Brain microvascular endothelial cell (primary cell): ENCODE measurements around the gene ZNF335.
A peak's percentile ranks its signal among the peaks of the same experiment; 100 is the strongest.

ENCODE experiments used
- DNase-seq: peaks from one replicate; pipeline ENCODE4 v3.0.0-alpha.2; 2020
- H3K27ac ChIP-seq: fragments of 250-450 bp; sonication (Bioruptor Pico); 2 replicates; pipeline ENCODE4 v1.5.1; 2020; ENCODE audit warnings: mild to moderate bottlenecking, moderate library complexity
- H3K27me3 ChIP-seq: fragments of 250-450 bp; sonication (Bioruptor Pico); replicated peaks from 2 replicates; pipeline ENCODE4 v1.5.1; 2020; ENCODE audit warnings: mild to moderate bottlenecking
- H3K36me3 ChIP-seq: fragments of 250-450 bp; sonication (Bioruptor Pico); replicated peaks from 2 replicates; pipeline ENCODE4 v1.5.1; 2020; ENCODE audit warnings: mild to moderate bottlenecking
- H3K4me3 ChIP-seq: 2 replicates; pipeline ENCODE4 v1.5.1; 2011; ENCODE audit warnings: low read depth, mild to moderate bottlenecking, control low read depth, low read length, moderate library complexity
- CTCF ChIP-seq: IDR thresholded peaks from 2 replicates; pipeline ENCODE4 v1.5.1; 2011; ENCODE audit warnings: low read depth, mild to moderate bottlenecking, moderate library complexity, low read length, control low read depth, inconsistent platforms; ENCODE audit errors: missing control alignments
- in situ Hi-C: cut with HindIII; loops from 2 replicates; pipeline ENCODE4 v1.10.0; 2017; ENCODE audit warnings: low sequenced_read_pairs, low pct_ligation_motif_present

Gene ZNF335

GRCh38 chr20:45965169-45966002, 6.6 kb downstream of the ZNF335 start:
- in situ Hi-C loops = no loop called here
- no peak for DNase-seq
- peaks cover 65% of the 10 kb centered on the region for H3K36me3 ChIP-seq

DNA sequence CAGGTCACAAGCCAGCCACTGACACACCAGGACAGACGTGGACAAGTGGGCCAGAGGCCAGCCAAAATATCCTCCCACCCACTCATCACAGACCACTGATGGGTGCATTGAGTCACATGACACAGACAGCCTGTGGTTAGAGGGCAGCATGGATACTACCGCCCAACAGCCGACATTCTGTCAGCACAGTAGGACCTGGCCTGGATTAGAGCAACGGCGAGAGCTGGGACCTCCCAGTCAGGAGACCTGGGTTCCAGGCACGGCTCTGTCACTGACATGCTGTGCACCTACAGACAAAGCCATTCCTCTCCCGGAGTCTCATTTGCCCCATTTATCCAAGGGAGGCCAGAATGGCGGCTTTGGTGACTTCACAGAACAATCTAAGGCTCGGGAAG, 8.0 kb downstream of the ZNF335 start:
- Histone ChIP-seq H3K27ac (no peak overlapping the region), H3K4me3 (no peak overlapping the region), H3K36me3 (peaks cover 79% of the 10 kb centered on the region), H3K27me3 (no peaks in the 10 kb centered on the region)
- in situ Hi-C loops = no loop called here
- DNase-seq = no peak
- no peak for TF ChIP-seq CTCF

More at GRCh38 chr20:45965169-45966002, 6.6 kb downstream of the ZNF335 start:
- Histone ChIP-seq H3K27me3 (no peaks in the 10 kb centered on the region), H3K4me3 (no peak overlapping the region), H3K27ac (no peak overlapping the region)
- TF ChIP-seq CTCF = no peak

- TF ChIP-seq CTCF = peak; percentile 49
- DNase-seq = peak; percentile 12
Measured at GRCh38 chr20:45963059-45964005, 8.7 kb downstream of the ZNF335 start.

GRCh38 chr20:45962031-45962755, 9.8 kb downstream of the ZNF335 start:
- Histone ChIP-seq H3K27ac (no peak overlapping the region), H3K36me3 (peaks cover 79% of the 10 kb centered on the region), H3K4me3 (no peak overlapping the region), H3K27me3 (no peaks in the 10 kb centered on the region)
- in situ Hi-C loops = no loop called here
- DNase-seq = no peak
- TF ChIP-seq CTCF = no peak

More at GRCh38 chr20:45963059-45964005, 8.7 kb downstream of the ZNF335 start:
- no peak overlapping the region for H3K27ac ChIP-seq
- in situ Hi-C loops = no loop called here
- peaks cover 79% of the 10 kb centered on the region for H3K36me3 ChIP-seq
- no peak overlapping the region for H3K4me3 ChIP-seq
- no peaks in the 10 kb centered on the region for H3K27me3 ChIP-seq

- no peak for TF ChIP-seq CTCF
- in situ Hi-C loops = no loop called here
- Histone ChIP-seq H3K36me3 (peaks cover 79% of the 10 kb centered on the region), H3K27me3 (no peaks in the 10 kb centered on the region), H3K27ac (no peak overlapping the region), H3K4me3 (no peak overlapping the region)
- DNase-seq = no peak
Measured at GRCh38 chr20:45959956-45960630, 11.9 kb downstream of the ZNF335 start.
